ENCODE data around the gene DIS3L.
"Not testable (repeated sequence)": the region's sequence is repeated elsewhere in the genome, so short reads cannot be mapped to it uniquely, and the experiment has no call there.

Gene DIS3L

DNA sequence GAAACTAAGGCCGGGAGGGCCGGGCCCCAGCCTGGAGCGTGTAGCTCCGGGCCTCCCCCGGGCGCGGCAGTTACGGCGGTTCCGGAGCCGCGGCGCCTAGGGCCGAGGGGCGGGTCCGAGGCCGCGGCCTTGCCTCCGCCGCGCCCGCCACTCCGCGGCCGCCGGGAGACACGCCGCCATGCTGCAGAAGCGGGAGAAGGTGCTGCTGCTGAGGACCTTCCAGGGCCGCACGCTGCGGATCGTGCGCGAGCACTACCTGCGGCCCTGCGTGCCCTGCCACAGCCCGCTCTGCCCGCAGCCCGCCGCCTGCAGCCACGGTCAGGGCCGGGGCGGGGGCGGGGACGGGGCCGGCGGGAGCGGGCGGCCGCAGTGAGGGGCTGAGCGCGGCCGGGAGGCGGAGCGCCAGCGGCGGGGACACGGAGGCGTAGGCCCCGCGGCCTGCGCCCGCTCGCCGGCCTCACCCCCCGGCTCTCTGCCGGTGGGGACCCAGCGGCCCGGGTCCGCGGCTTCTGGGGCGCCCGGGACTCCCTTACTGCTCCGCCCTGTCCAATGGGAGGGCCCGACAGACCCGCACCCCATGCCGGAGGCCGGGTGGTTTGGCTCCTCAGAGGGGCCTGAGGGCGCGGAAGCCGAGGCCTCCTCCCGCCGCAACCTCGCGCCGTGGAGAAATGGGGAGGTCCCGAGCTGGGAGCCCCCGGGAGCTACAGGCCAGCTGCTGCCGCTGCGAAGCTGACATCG, at the start of gene DIS3L:
Gene DIS3L (plus strand): TSS at position 150 of the 738 bp plus-strand sequence. CDS start 29 bp downstream, at position 179.
- peak; percentile 54 for DNase-seq (ENCODE audit: low read depth)

DNA sequence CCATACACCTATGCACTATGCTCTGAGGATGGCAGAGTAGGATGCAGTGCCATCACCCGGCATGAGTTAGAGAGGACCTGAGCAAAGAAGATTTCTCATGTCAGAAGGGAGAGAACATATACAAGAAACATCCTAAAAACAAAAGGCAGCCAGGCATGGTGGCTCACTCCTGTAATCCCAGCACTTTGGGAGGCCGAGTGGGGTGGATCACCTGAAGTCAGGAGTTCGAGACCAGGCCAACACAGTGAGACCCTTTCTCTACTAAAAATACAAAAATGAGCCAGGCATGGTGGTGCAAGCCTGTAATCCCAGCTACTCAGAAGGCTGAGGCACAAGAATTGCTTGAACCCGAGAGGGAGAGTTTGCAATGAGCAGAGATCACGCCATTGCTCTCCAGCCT, 47.5 kb upstream of the DIS3L start:
- DNase-seq (ENCODE audit: low read depth), result not testable (repeated sequence)

GRCh38 chr15:66246937-66247336, 46.4 kb upstream of the DIS3L start:
- DNase-seq (ENCODE audit: low read depth), result no peak

- DNase-seq (ENCODE audit: low read depth), result no peak
Observed at GRCh38 chr15:66249605-66250174, 43.7 kb upstream of the DIS3L start.

GRCh38 chr15:66251065-66251789, 42.1 kb upstream of the DIS3L start:
- no peak for DNase-seq (ENCODE audit: low read depth)

DNA sequence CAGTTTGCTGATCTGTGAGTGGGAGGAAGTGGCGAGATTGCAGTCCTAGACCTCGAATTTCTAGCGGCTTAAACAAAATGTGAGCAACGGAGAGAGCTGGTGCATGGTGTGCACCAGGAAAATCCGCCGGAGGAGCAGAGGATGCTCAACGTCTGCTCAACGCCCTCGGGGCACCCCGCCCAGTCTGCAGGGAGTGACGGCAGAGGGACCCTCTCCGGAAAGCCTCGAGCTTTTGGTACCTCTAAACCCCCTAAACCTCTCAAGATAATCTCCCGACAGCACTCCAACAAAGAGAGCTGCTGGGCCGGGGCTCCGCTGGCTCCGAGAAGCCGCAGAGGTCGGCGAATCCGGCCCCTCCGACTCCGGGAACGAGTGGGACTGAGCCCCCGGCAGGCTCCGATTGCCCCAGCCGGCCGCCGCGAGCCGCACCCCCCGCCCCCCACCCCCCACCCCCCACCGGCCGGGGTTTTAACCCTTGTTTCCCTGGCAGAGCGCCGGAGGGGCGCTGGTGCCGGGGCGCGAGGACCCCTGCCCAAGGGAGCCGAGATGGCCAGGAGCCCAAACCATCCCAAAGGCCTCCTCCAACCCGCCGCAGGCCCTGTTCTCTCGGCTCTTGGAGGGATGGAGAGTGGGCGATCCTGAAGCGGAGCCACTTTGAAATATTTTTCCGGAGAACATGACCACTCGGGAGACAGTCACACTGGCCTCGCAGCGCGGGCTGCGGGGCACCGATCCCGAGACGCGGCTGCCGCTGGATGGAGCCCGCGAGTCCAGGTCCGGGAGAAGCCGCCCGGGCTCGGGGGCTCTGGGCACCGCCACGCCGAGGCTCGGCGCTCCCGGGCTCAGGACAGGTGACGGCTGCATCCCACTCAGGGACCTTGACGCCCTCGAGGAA, 41.3 kb upstream of the DIS3L start:
- DNase-seq (ENCODE audit: low read depth), result peak; percentile 30

DNA sequence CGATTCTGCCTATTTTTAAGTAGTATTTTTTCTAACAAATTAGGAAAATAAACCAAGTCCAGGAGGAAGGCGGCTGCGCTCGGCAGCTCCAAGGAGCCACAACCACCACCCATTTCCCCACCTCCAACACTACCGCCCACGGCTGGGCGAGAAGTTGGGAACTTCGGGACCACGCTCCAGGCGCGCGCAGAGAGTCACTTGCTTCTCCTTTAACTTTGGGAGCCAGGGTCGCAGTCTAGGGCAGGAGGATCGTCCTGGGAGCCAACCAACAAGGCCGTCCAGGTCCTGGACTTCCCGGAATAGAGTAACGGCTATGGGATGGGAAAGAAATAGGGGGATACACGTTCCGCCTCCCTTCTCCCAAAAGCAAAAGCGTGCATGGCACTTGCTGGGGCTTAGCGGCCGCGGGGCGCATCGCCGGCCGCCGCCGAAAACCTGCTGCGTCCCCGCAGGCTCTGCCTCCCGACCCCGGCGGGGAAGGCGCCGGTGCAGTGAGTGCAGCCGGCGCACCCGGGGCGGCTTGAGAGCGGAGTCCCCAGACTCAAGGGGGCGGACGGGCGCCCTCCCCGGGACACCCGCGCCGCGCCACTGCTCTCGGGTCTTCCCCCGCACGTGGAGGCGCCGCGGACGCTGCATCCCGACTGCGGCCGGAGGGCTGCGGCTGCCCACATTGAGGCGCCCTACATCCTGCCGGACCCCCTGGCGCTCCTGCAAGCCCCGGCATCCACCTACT, 40.5 kb upstream of the DIS3L start:
- no peak for DNase-seq (ENCODE audit: low read depth)

DNA sequence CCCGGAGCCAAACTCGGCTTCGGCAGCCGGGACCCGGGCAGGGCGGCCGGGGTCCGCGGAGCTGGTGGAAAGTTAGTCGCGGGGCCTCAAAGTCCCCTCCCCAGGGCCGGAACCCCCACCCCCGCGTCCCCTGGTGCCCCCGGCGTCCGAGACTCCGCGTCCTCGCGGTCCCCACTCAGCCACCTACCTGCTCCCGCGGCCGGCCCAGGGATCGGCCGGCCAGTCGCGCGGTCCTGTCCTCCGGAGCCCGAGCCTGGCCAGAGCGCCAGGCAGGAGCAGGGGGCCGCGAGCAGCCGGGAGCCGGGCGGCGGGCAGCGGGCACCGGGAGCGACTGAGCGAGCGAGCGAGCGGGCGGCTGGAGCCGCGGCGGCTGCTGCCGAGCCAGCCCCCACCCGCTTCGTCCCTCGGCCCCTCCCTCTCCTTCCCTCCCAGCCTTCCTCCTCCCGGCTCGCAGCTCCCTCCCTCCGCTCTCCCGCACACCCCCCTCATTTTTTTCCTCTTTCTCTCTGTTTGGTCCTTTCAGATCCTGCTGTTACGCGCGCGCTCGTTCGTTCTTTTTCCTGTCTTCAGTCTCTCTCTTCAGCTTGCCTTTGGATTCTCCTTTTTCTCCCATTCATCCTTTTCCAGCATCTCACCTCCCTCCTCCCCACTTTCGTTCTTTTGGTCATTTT, 39.8 kb upstream of the DIS3L start, which contains the start of gene MEGF11:
Gene MEGF11 (minus strand): TSS at position 333 of the 671 bp plus-strand sequence. CDS start 125,347 bp downstream, outside the sequence.
- DNase-seq (ENCODE audit: low read depth), result no peak

DNA sequence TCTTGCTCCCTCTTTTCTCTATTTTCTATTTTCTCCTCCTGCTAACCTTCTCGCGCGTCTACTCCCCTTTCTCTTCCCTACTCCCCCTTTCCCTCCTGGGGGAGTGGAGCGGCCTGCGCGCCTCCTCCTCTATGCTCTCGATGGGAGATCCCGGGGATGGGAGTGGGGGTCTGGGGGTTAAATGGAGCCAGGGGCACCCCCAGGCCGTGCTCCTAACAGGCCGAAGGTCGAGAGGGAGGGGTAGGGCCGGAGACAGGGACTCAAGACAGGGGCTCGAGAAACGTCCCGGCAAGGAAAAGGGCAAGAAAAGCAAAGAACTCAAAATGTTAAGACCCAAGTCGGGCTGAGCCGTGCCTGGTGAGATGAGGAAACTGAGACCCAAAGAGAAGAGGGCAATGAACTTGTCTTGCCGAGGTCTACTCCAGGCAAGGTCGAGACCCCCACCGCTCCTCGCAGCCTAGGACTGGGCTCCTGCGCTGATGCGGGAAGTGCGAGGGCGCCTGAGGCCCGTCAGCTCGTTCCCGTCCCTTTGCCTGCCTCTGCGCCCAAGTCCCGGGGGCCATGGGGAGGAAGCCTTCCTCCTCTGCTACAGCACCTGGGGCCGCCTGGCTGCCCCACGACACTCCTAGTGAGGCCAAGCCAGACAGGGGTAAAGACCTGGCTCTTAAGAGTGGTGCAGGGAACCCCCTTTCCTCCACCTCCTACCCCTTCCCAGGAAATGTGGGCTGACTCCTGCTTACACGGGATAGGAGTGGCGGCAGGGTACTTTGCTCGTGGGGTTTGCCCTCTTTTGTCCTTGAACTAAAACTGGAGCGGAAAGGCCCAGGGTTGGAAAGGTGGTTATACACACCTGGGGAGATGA, 39.0 kb upstream of the DIS3L start:
- no peak for DNase-seq (ENCODE audit: low read depth)

- DNase-seq (ENCODE audit: low read depth), result no peak
Observed at GRCh38 chr15:66254951-66255676, 38.3 kb upstream of the DIS3L start.

DNA sequence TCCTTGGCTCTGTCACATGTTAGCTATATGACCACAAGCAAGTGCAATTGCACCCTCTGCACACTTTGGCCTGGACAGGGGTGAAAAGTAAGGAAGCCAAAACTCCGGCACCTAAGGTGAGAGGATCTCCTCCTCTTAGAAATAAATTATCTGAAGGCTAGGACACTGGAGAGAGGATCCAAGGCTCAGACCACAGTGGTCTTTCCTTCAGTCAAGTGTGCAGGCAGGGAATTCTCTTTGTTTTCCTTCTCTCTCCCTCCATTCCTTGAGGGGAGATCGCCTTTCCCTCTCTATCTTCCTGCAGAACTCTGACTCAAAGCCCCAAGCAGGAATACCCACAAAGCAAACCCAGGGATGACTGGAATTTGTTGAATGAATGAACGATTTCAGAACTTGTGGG, 36.7 kb upstream of the DIS3L start:
- no peak for DNase-seq (ENCODE audit: low read depth)

- DNase-seq (ENCODE audit: low read depth), result no peak
Observed at GRCh38 chr15:66261056-66261455, 32.3 kb upstream of the DIS3L start.

DNA sequence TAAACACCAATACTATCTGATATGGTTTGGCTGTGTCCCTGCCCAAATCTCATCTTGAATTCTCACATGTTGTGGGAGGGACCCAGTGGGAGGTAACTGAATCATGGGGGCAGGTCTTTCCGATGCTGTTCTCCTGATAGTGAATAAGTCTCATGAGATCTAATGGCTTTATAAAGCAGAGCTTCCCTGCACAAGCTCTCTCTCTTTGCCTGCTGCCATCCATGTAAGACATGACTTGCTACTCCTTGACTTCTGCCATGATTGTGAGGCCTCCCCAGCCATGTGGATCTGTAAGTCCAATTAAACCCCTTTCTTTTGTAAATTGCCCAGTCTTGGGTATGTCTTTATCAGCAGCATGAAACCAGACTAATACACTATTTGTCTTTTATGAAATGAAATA, 30.5 kb upstream of the DIS3L start:
- DNase-seq (ENCODE audit: low read depth), result not testable (repeated sequence)

GRCh38 chr15:66264859-66265513, 28.4 kb upstream of the DIS3L start:
- no peak for DNase-seq (ENCODE audit: low read depth)

GRCh38 chr15:66269326-66270090, 23.9 kb upstream of the DIS3L start:
- no peak for DNase-seq (ENCODE audit: low read depth)

DNA sequence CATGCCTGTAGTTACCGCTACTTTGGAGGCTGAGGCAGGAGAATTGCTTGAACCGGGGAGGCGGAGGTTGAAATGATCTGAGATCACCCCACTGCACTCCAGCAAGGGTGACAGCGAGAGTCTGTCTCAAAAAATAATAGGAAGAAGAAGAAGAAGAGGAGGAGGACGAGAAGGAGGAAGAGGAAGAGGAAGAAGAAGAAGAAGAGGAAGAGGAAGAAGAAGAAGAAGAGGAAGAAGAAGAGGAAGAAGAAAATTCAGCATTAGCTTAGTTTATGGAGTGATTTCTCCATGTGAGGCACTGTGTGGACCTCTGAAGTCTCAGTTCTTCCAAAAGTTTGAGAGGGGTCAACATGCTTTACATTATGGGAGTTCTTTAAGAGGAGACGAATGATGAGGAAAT, 22.4 kb upstream of the DIS3L start:
- no peak for DNase-seq (ENCODE audit: low read depth)

- no peak for DNase-seq (ENCODE audit: low read depth)
Observed at GRCh38 chr15:66275352-66275751, 18.0 kb upstream of the DIS3L start.

- DNase-seq (ENCODE audit: low read depth), result no peak
Observed at GRCh38 chr15:66276546-66276945, 16.8 kb upstream of the DIS3L start.

Data from activated T-cell treated with anti-CD3 and anti-CD28 coated beads for 24 hours (primary cell).